ENCODE data around the gene REC8. TPM values are rescaled to one million over a fixed set of nuclear protein-coding genes. Genes with fewer than 3 reads are reported as not detected.

The REC8 gene
- total RNA-seq, 1 experiment from 2014 or later = 58.0 TPM

- H3K4me1 ChIP-seq (ENCODE audit: insufficient read depth, low read length) = no peaks in the 10 kb centered on the region
- no peak overlapping the region for H3K23ac ChIP-seq (ENCODE audit: insufficient read length, low read depth, low read length)
- H2BK5ac ChIP-seq (ENCODE audit: insufficient read length, low read length) = no peak overlapping the region
- H3K18ac ChIP-seq (ENCODE audit: insufficient read length, low read depth, low read length) = no peak overlapping the region
- H3K79me1 ChIP-seq (ENCODE audit: insufficient read depth, low read depth, low read length, poor library complexity, severe bottlenecking) = peaks cover 4% of the 10 kb centered on the region
- no peaks in the 10 kb centered on the region for H3K9me3 Mint-ChIP-seq
- no peak overlapping the region for H3K4ac ChIP-seq (ENCODE audit: low read depth, low read length)
- no peak overlapping the region for H2AK5ac ChIP-seq (ENCODE audit: insufficient read length, low read length)
- no peaks in the 10 kb centered on the region for H3K27me3 Mint-ChIP-seq (ENCODE audit: low read depth)
- no peak overlapping the region for H4K91ac ChIP-seq (ENCODE audit: insufficient read length, low read depth, low read length)
- H3K27ac ChIP-seq (ENCODE audit: insufficient read length, low read depth, low read length) = no peak overlapping the region
- no peak overlapping the region for H2BK120ac ChIP-seq (ENCODE audit: low read depth, low read length, poor library complexity, severe bottlenecking)
- no peak overlapping the region for H2BK12ac ChIP-seq (ENCODE audit: insufficient read length, low read depth, low read length)
- no peak overlapping the region; a peak in 1 of 7 replicates for H3K27ac Mint-ChIP-seq
- no peak overlapping the region for H2AFZ ChIP-seq (ENCODE audit: low read length)
- H3K14ac ChIP-seq (ENCODE audit: insufficient read depth, low read length) = no peak overlapping the region
- no peak overlapping the region for H2BK15ac ChIP-seq (ENCODE audit: low read depth, low read length)
- H3T11ph ChIP-seq (ENCODE audit: low read length) = no peak overlapping the region
- H4K8ac ChIP-seq (replicated peaks; ENCODE audit: insufficient read length, low read depth, low read length) = no peak overlapping the region
- DNase-seq = no peak
- H3K36me3 Mint-ChIP-seq (ENCODE audit: insufficient read depth in 1 of 3, low read depth in 3 of 3) = peaks cover 31 to 65% (median 58%) of the 10 kb centered on the region in 3 experiments
- no peak overlapping the region for H3K56ac ChIP-seq (ENCODE audit: insufficient read length, low read depth, low read length)
- H4K5ac ChIP-seq (ENCODE audit: insufficient read length, low read depth, low read length) = no peak overlapping the region
- no peaks in the 10 kb centered on the region for H4K20me1 ChIP-seq (ENCODE audit: control insufficient read depth, insufficient read depth, insufficient read length)
- H3K27me3 ChIP-seq (ENCODE audit: insufficient read depth, low read length) = no peaks in the 10 kb centered on the region
- no peak overlapping the region for H2BK20ac ChIP-seq (ENCODE audit: low read depth, low read length, poor library complexity, severe bottlenecking)
- H3K4me2 ChIP-seq (ENCODE audit: insufficient read depth, insufficient read length, low read length) = no peak overlapping the region
- no peaks in the 10 kb centered on the region for H3K9me3 ChIP-seq (ENCODE audit: control insufficient read depth, low read depth, low read length)
- WGBS (ENCODE audit: extremely low coverage, insufficient read length, low lambda C conversion rate) = no CpG with 5 or more reads among the region's 9 CpGs
- peaks cover 17 to 20% of the 10 kb centered on the region in 2 experiments for H3K4me1 Mint-ChIP-seq
- no peak overlapping the region for H3K4me3 Mint-ChIP-seq
- no peak overlapping the region for H3K9ac ChIP-seq (ENCODE audit: extremely low read depth, insufficient read length, low read length)
- peaks cover 8% of the 10 kb centered on the region; the same call in 1 of the 2 replicates for H3K79me2 ChIP-seq (ENCODE audit: insufficient read depth, low read length)
- TF ChIP-seq CTCF (conservative IDR thresholded peaks at IDR 0.05) = no peak
- H3K23me2 ChIP-seq (ENCODE audit: insufficient read length, low read depth, low read length, poor library complexity, severe bottlenecking) = peaks cover 19% of the 10 kb centered on the region
Observed at GRCh38 chr14:24150567-24150966, 21.3 kb upstream of the REC8 start.
